ENCODE data around the gene BORCS6.
"Not testable (repeated sequence)": the region's sequence is repeated elsewhere in the genome, so short reads cannot be mapped to it uniquely, and the experiment has no call there.

Gene BORCS6

DNA sequence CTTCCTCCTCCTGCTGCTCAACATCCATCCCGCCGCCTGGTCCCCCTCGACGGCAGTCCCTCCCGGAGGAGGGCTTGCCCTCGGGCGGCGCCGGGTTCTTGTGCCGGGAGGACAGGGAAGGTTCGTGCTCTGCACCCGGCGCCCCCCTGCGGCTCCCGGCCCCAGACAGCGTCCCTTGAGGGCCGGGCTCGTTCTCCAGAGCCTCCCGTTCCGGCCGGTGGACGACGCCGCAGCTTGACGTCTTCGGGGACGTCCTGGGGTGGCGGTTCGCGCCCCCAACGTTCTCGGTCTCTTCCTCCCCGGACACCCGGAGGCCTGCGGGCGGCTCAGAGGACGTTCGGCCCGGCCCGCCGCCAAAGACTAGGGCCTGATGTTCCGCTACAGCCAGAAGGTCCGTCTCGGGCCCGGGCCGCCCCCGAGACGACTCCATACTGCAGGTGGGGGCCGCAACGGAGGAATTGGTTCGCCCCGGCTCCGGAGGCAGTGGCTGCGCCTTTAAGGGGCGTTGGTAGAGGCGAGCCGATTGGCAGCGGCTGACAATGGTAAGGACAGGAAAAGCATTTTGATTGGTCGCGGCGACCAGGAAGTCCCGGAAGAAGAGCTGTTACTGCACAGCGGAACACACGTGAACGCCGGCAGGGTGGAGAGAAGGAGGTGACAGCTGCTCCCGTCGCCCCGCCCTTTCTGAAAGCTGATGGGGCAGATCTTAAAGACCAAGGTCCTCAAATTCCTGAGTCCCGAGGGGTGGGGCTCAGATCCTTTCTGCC, at the start of gene BORCS6:
BORCS6 (minus strand) TSS at position 470 of the 767 bp plus-strand sequence; CDS start at position 430, 40 bp downstream.
- in situ Hi-C loops (cut with HindIII; ENCODE audit: low sequenced_read_pairs): no loop called here

GRCh38 chr17:8237886-8238285, 47.9 kb upstream of the BORCS6 start:
- in situ Hi-C loops (cut with HindIII; ENCODE audit: low sequenced_read_pairs): loop anchor here (10.0 kb wide), 1 partner anchor 67 kb away; no protein-coding TSS in a partner anchor

DNA sequence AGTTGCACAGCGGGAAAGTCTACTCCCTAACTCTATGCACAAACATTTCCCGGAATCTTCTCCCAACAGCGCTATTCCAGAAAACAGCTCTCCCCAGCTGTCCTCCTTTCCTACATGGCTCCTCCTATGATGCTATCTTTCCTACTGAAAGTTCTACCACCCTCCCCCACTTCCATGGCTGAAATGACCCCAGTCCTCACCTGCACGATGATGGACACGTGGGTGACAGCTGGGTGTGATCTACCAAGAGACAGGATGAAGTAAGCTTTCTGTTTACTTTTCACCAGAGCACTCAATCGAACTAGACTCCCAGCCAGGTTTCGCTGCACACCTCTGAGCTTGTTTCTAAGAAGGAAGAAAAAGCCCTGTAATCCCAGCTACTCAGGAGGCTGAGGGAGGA, 47.2 kb upstream of the BORCS6 start:
- in situ Hi-C loops (cut with HindIII; ENCODE audit: low sequenced_read_pairs): loop anchor here (10.0 kb wide), 1 partner anchor 68 kb away; no protein-coding TSS in a partner anchor

DNA sequence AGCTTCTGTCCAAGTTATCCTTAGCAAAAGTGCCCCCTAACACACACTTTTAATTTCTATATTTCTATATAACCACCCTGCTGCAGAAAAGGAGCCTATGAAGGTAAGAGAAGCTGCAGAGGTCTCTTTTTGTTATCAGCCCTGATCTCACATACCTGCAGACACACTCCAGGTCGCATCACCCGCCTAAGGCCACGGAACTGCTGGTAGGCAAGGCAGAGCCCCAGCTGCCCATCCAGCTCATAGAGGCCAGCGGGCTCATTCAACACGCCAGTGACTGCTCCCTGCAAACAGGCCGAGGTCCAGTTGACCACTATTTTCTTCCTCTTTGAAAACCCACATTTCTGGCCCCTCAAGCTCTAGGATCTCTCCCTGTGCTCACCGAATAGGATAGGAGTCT, 45.7 kb upstream of the BORCS6 start:
- in situ Hi-C loops (cut with HindIII; ENCODE audit: low sequenced_read_pairs): loop anchor here (10.0 kb wide), 1 partner anchor 69 kb away; no protein-coding TSS in a partner anchor

GRCh38 chr17:8234361-8235270, 44.6 kb upstream of the BORCS6 start:
- in situ Hi-C loops (cut with HindIII; ENCODE audit: low sequenced_read_pairs): loop anchor here (10.0 kb wide), 1 partner anchor 70 kb away; no protein-coding TSS in a partner anchor

- in situ Hi-C loops (cut with HindIII; ENCODE audit: low sequenced_read_pairs): loop anchor here (10.0 kb wide), 1 partner anchor 73 kb away; no protein-coding TSS in a partner anchor
These were observed 41.7 kb upstream of the BORCS6 start for GRCh38 chr17:8231701-8232100.

- in situ Hi-C loops (cut with HindIII; ENCODE audit: low sequenced_read_pairs): no loop called here
These were observed 37.2 kb upstream of the BORCS6 start for GRCh38 chr17:8227238-8227581.

GRCh38 chr17:8226536-8227237, 36.7 kb upstream of the BORCS6 start:
- in situ Hi-C loops (cut with HindIII; ENCODE audit: low sequenced_read_pairs): no loop called here

- in situ Hi-C loops (cut with HindIII; ENCODE audit: low sequenced_read_pairs): no loop called here
These were observed 36.0 kb upstream of the BORCS6 start for GRCh38 chr17:8225813-8226535.

DNA sequence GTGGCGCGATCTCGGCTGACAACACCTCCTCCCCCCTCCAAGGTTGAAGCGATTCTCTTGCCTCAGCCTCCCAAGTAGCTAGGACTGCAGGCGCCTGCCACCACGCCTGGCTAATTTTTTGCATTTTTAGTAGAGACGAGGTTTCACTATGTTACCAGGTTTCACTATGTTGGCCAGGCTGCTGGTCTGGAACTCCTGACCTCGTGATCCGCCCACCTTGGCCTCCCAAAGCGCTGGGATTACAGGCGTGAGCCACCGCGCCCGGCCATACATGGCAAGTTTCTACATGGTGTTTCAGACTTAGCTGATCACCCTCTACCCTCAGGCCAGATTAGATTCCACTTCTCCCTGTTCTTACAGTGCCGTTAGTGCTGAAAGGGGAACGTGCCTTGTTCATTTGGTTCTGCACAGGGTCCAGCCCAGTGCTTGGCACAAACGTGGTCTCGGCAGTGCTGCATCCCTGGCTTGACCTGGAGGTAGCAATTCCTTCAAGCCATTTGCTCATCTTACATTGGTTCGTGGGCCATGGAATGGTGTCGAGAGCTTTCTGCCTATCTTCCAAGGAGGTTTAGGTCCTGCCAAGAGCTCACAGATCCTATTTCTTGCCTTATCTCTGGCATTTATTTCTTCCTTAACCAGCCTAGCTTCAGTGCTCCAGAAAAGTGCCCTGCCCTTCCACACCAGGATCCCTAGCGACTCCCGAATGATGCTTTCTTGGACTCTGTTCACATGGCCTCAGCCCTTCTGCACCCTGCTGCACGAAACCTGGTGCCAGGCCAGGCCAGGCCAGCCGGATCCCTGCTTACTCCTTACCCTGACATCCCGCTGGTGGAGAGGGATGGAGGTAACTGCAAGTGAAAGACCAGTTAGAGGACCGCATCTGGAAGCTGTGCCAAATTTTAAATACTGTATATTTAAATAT, 35.2 kb upstream of the BORCS6 start:
- in situ Hi-C loops (cut with HindIII; ENCODE audit: low sequenced_read_pairs): no loop called here

GRCh38 chr17:8223356-8224126, 33.6 kb upstream of the BORCS6 start:
- in situ Hi-C loops (cut with HindIII; ENCODE audit: low sequenced_read_pairs): no loop called here

DNA sequence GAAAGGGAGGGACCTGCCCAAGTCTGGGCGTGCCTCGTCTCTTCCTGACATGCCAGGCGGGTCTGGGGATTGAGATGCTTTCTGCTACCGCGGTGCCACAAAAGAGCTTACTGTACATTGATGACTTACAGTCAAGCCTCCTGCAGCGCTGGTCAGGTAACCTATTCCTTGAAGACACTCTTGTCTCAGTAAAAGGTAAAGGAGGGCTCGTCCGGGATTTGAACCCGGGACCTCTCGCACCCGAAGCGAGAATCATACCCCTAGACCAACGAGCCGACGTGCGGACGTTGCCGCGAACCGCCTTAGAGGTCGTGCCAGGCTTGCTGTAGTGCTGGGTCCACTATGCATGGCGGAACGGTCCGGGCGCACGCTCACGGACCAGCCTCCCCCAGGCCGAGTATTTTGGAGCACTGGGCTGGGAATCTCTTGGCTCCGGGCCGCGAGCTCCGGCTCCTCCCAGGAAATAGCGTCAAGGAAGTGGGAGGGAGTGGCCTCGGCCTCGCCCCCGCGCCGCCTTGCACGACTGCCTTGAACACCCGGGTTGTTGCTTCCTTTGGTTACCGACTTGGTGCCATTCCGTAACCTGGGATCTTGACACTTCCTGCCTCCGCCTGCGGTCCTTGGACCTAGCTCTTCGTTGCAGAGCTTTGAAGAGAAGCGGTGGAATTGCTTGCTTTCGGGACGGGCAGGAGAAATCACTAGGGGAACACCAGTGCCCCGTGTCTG, 32.8 kb upstream of the BORCS6 start:
- in situ Hi-C loops (cut with HindIII; ENCODE audit: low sequenced_read_pairs): no loop called here

GRCh38 chr17:8222380-8222629, 32.3 kb upstream of the BORCS6 start:
- in situ Hi-C loops (cut with HindIII; ENCODE audit: low sequenced_read_pairs): no loop called here

- in situ Hi-C loops (cut with HindIII; ENCODE audit: low sequenced_read_pairs): no loop called here
These were observed 31.8 kb upstream of the BORCS6 start for GRCh38 chr17:8221663-8222379.

GRCh38 chr17:8220783-8221662, 31.0 kb upstream of the BORCS6 start:
- in situ Hi-C loops (cut with HindIII; ENCODE audit: low sequenced_read_pairs): no loop called here

- in situ Hi-C loops (cut with HindIII; ENCODE audit: low sequenced_read_pairs): not testable (repeated sequence)
These were observed 24.0 kb upstream of the BORCS6 start for GRCh38 chr17:8214000-8214399.

Measured in DLD1 (cell line).